A673 (cell line): Measurements from ENCODE around the gene FHDC1. TPM values are rescaled to one million over a fixed set of nuclear protein-coding genes. Genes with fewer than 3 reads are reported as not detected.

Experiments
- BruUV-seq: library from RNA; stranded (reverse); fragments of 400-500 nt; replicated peaks from 2 replicates; lab custom pipeline; 2021; lab: Mats Ljungman, UMichigan
- CTCF ChIA-PET: fragments of 300-600 bp; sonication (Branson Sonifier 250); formaldehyde crosslinking; loops from one replicate; lab custom pipeline; 2022; ENCODE audit warnings: antibody characterized with exemption; lab: Charles Lee
- POLR2A ChIA-PET: fragments of 300-600 bp; sonication (Branson Sonifier 250); formaldehyde crosslinking; loops from one replicate; lab custom pipeline; 2022; ENCODE audit warnings: antibody characterized with exemption; ENCODE audit not compliant: low non-redundant PET; lab: Charles Lee
- DNase-seq: peaks from one replicate; pipeline ENCODE4 v3.0.0-alpha.2; 2015; ENCODE audit warnings: low spot score
- H3K27ac ChIP-seq: fragments of 200-600 bp; sonication (generic); 2 replicates; pipeline ENCODE4 v1.5.1; 2016; ENCODE audit warnings: mixed run types, low read depth, mild to moderate bottlenecking, mixed read lengths, antibody characterized with exemption, low read length; ENCODE audit not compliant: poor library complexity, severe bottlenecking
- H3K27me3 ChIP-seq: fragments of 200-600 bp; sonication (generic); replicated peaks from 2 replicates; pipeline ENCODE4 v1.6.1; 2017; ENCODE audit warnings: mixed run types, low read depth, mild to moderate bottlenecking, mixed read lengths, antibody characterized with exemption, low read length; ENCODE audit not compliant: insufficient read depth, poor library complexity
- H3K36me3 ChIP-seq: fragments of 200-600 bp; sonication (generic); 2 replicates; pipeline ENCODE4 v1.6.1; 2016; ENCODE audit warnings: mixed run types, mild to moderate bottlenecking, mixed read lengths, antibody characterized with exemption, low read length; ENCODE audit not compliant: insufficient read depth, poor library complexity, severe bottlenecking
- H3K4me1 ChIP-seq: fragments of 200-600 bp; sonication (generic); 2 replicates; pipeline ENCODE4 v1.6.1; 2017; ENCODE audit warnings: mixed run types, mild to moderate bottlenecking, mixed read lengths, antibody characterized with exemption, low read length; ENCODE audit not compliant: insufficient read depth, poor library complexity, severe bottlenecking
- H3K4me3 ChIP-seq: fragments of 200-600 bp; sonication (generic); 2 replicates; pipeline ENCODE4 v1.5.1; 2016; ENCODE audit warnings: low read depth, mixed run types, mild to moderate bottlenecking, mixed read lengths, low read length; ENCODE audit not compliant: poor library complexity, severe bottlenecking
- H3K9me3 ChIP-seq: fragments of 200-600 bp; sonication (generic); 2 replicates; pipeline ENCODE4 v1.6.1; 2016; ENCODE audit warnings: mixed run types, low read depth, mild to moderate bottlenecking, mixed read lengths, antibody characterized with exemption, low read length; ENCODE audit not compliant: poor library complexity, severe bottlenecking
- CTCF ChIP-seq: fragments of 300-800, 200-600 bp; sonication (generic); conservative IDR thresholded peaks from 2 replicates; pipeline ENCODE4 v1.5.1; 2017; ENCODE audit warnings: low read depth, mild to moderate bottlenecking, antibody characterized with exemption, low read length, moderate library complexity, mixed read lengths
- EZH2 ChIP-seq: fragments of 200-600 bp; sonication (generic); IDR thresholded peaks from 2 replicates; pipeline ENCODE4 v1.6.1; 2017; ENCODE audit warnings: borderline replicate concordance, low read depth, mild to moderate bottlenecking, mixed read lengths, antibody characterized with exemption, low read length; ENCODE audit not compliant: poor library complexity, severe bottlenecking
- intact Hi-C: fragments of 100-400 bp; cut with micrococcal nuclease; formaldehyde crosslinking; loops from one replicate; pipeline ENCODE4 v1.10.0; 2022; ENCODE audit not compliant: unreplicated experiment
- total RNA-seq: library from RNA; stranded (reverse); gene quantifications from 2 replicates; pipeline ENCODE4 v1.2.3, GENCODE V29; 2021

Gene FHDC1
- total RNA-seq, 1 experiment from 2014 or later, result 0.26 TPM

GRCh38 chr4:152909901-152910300 is 26.2 kb upstream of the FHDC1 start:
- POLR2A ChIA-PET, result no interaction called here
- no peaks in the 10 kb centered on the region for H3K36me3 ChIP-seq

GRCh38 chr4:152910521-152910920 is 25.6 kb upstream of the FHDC1 start:
- Histone ChIP-seq H3K9me3 (no peaks in the 10 kb centered on the region), H3K27me3 (no peaks in the 10 kb centered on the region), H3K27ac (no peak overlapping the region), H3K4me3 (no peak overlapping the region), H3K4me1 (no peaks in the 10 kb centered on the region), H3K36me3 (no peaks in the 10 kb centered on the region)
- BruUV-seq, result no TSS peak
- ChIA-PET CTCF (no interaction called here), POLR2A (no interaction called here)
- no peak for DNase-seq
- no peak; the same call in 1 of the 2 replicates for TF ChIP-seq CTCF
- no peak for TF ChIP-seq EZH2
- intact Hi-C loops, result no loop called here

More at GRCh38 chr4:152909901-152910300, 26.2 kb upstream of the FHDC1 start:
- no peak overlapping the region for H3K4me3 ChIP-seq
- CTCF ChIA-PET, result no interaction called here
- no peak for DNase-seq
- no peak overlapping the region for H3K27ac ChIP-seq
- TF ChIP-seq CTCF (no peak), EZH2 (no peak)
- no peaks in the 10 kb centered on the region for H3K27me3 ChIP-seq
- no peaks in the 10 kb centered on the region for H3K9me3 ChIP-seq
- intact Hi-C loops, result no loop called here
- no TSS peak for BruUV-seq
- no peaks in the 10 kb centered on the region for H3K4me1 ChIP-seq

GRCh38 chr4:152917543-152918395 is 18.4 kb upstream of the FHDC1 start:
- no TSS peak for BruUV-seq
- H3K27me3 ChIP-seq, result no peaks in the 10 kb centered on the region
- no peak for DNase-seq
- intact Hi-C loops, result no loop called here
- H3K9me3 ChIP-seq, result peaks cover 22% of the 10 kb centered on the region
- TF ChIP-seq CTCF, result no peak
- no peak overlapping the region for H3K4me3 ChIP-seq
- no peak overlapping the region for H3K27ac ChIP-seq
- POLR2A ChIA-PET, result no interaction called here
- CTCF ChIA-PET, result no interaction called here
- no peaks in the 10 kb centered on the region for H3K36me3 ChIP-seq
- no peaks in the 10 kb centered on the region for H3K4me1 ChIP-seq
